HCT116 (cell line): Measurements from ENCODE around the gene SLC34A2. TPM values are rescaled to one million over a fixed set of nuclear protein-coding genes. Genes with fewer than 3 reads are reported as not detected.

ENCODE experiments used
- ATAC-seq: fragments of 200-7000 bp; cut with Tn5 transposase; 2 replicates; pipeline ENCODE4 v1.9.1; 2020; ENCODE audit warnings: mild to moderate bottlenecking, moderate library complexity
- BruUV-seq: library from RNA; stranded (reverse); fragments of 400-500 nt; replicated peaks from 2 replicates; lab custom pipeline; 2021; lab: Mats Ljungman, UMichigan
- CTCF ChIA-PET: fragments of 300-600 bp; sonication (Branson Sonifier 250); formaldehyde crosslinking; loops from one replicate; lab custom pipeline; 2021; ENCODE audit warnings: antibody characterized with exemption; lab: Charles Lee
- POLR2A ChIA-PET: fragments of 300-600, 350-600 bp; sonication (Branson Sonifier 250); formaldehyde crosslinking; loops from one replicate; lab custom pipeline; 2021; ENCODE audit warnings: antibody characterized with exemption; lab: Charles Lee
- RAD21 ChIA-PET, 2 experiments: fragments of 300-600 bp; sonication (Branson Sonifier 250); formaldehyde crosslinking; loops; one replicate each; lab custom pipeline; 2023; ENCODE audit warnings: low total read pairs in 2 of 2; ENCODE audit not compliant: uncharacterized antibody in 2 of 2, unreplicated experiment in 2 of 2, low non-redundant PET in 1 of 2; lab: Charles Lee
- DNase-seq: peaks from one replicate; pipeline ENCODE4 v3.0.0-alpha.2; 2010; ENCODE audit warnings: low read depth, low spot score
- H2AFZ ChIP-seq: fragments of 200-600 bp; shearing (Covaris generic), sonication (generic); 2 replicates; pipeline ENCODE4 v1.6.1; 2017; ENCODE audit warnings: low read depth, mixed run types, mixed read lengths, antibody characterized with exemption, low read length; ENCODE audit not compliant: poor library complexity, severe bottlenecking
- H3K27ac ChIP-seq: 2 replicates; pipeline ENCODE4 v1.5.1; 2012; ENCODE audit warnings: low read depth, low read length
- H3K27me3 ChIP-seq: fragments of 200-600 bp; sonication (generic); 2 replicates; pipeline ENCODE4 v1.6.1; 2016; ENCODE audit warnings: mixed run types, low read length, mixed read lengths; ENCODE audit not compliant: insufficient read depth
- H3K36me3 ChIP-seq, 2 experiments: fragments of 200-500 bp in 1 of 2; fragments of 200-600 bp in 1 of 2; sonication (Bioruptor generic) in 1 of 2; sonication (generic) in 1 of 2; 2 replicates each; pipeline versions ENCODE4 v1.5.1 to v1.6.1; 2014 to 2016; ENCODE audit warnings: low read length in 2 of 2, inconsistent platforms in 1 of 2, mixed read lengths in 1 of 2, mixed run types in 1 of 2; ENCODE audit not compliant: insufficient read depth in 2 of 2, control insufficient read depth in 1 of 2
- H3K4me1 ChIP-seq, 2 experiments: fragments of 200-600 bp in 1 of 2; sonication (generic) in 1 of 2; 2 replicates each; pipeline versions ENCODE4 v1.5.1 to v1.6.1; 2012 to 2017; ENCODE audit warnings: low read length in 2 of 2, inconsistent platforms in 1 of 2, mild to moderate bottlenecking in 1 of 2, mixed read lengths in 1 of 2, mixed run types in 1 of 2, moderate library complexity in 1 of 2; ENCODE audit not compliant: insufficient read depth in 2 of 2, control insufficient read depth in 1 of 2
- H3K4me2 ChIP-seq: fragments of 200-600 bp; sonication (generic); 2 replicates; pipeline ENCODE4 v1.6.1; 2017; ENCODE audit warnings: mixed run types, low read length, mixed read lengths
- H3K4me3 ChIP-seq, 2 experiments: fragments of 200-600 bp in 1 of 2; sonication (generic) in 1 of 2; replicated peaks in 1 of 2; 2 replicates each; pipeline ENCODE4 v1.5.1; 2011 to 2016; ENCODE audit warnings: low read length in 2 of 2, control low read depth in 1 of 2, low read depth in 1 of 2, mild to moderate bottlenecking in 1 of 2, mixed read lengths in 1 of 2, mixed run types in 1 of 2
- H3K79me2 ChIP-seq: fragments of 200-600 bp; sonication (generic); 2 replicates; pipeline ENCODE4 v1.6.1; 2017; ENCODE audit warnings: mild to moderate bottlenecking, mixed run types, low read length, moderate library complexity, mixed read lengths; ENCODE audit not compliant: insufficient read depth
- H3K9ac ChIP-seq: fragments of 200-600 bp; sonication (generic); 2 replicates; pipeline ENCODE4 v1.6.1; 2016; ENCODE audit warnings: low read length, mixed read lengths
- H3K9me2 ChIP-seq: fragments of 200-600 bp; sonication (generic), shearing (Covaris generic); 2 replicates; pipeline ENCODE4 v1.6.1; 2017; ENCODE audit warnings: mixed run types, mild to moderate bottlenecking, moderate library complexity; ENCODE audit not compliant: insufficient read depth
- H3K9me3 ChIP-seq, 2 experiments: fragments of 200-500 bp in 1 of 2; fragments of 200-600 bp in 1 of 2; sonication (Bioruptor generic) in 1 of 2; sonication (generic) in 1 of 2; 2 replicates each; pipeline ENCODE4 v1.6.1; 2014 to 2017; ENCODE audit warnings: low read length in 2 of 2, mixed read lengths in 2 of 2, inconsistent platforms in 1 of 2, low read depth in 1 of 2, mild to moderate bottlenecking in 1 of 2, mixed run types in 1 of 2, moderate library complexity in 1 of 2; ENCODE audit not compliant: control insufficient read depth in 1 of 2, insufficient read depth in 1 of 2
- H4K20me1 ChIP-seq: fragments of 200-600 bp; sonication (generic), shearing (Covaris generic); 2 replicates; pipeline ENCODE4 v1.6.1; 2017; ENCODE audit warnings: mixed run types, mild to moderate bottlenecking, moderate library complexity; ENCODE audit not compliant: insufficient read depth
- CEBPB ChIP-seq: IDR thresholded peaks from 2 replicates; pipeline ENCODE4 v1.6.1; 2012; ENCODE audit warnings: low read depth
- EGR1 ChIP-seq: IDR thresholded peaks from 2 replicates; pipeline ENCODE4 v1.6.1; 2012; ENCODE audit warnings: low read depth
- ELF1 ChIP-seq: IDR thresholded peaks from 2 replicates; pipeline ENCODE4 v1.6.1; 2012; ENCODE audit warnings: low read depth, borderline replicate concordance
- EZH2 ChIP-seq: fragments of 200-600 bp; sonication (generic); IDR thresholded peaks from 2 replicates; pipeline ENCODE4 v1.6.1; 2017; ENCODE audit warnings: antibody characterized with exemption, mixed run types
- JUND ChIP-seq: IDR thresholded peaks from 2 replicates; pipeline ENCODE4 v1.6.1; 2012
- POLR2AphosphoS5 ChIP-seq: IDR thresholded peaks from 2 replicates; pipeline ENCODE4 v1.6.1; 2011; ENCODE audit warnings: mild to moderate bottlenecking, low read depth, low read length, moderate library complexity
- SIN3A ChIP-seq: IDR thresholded peaks from 2 replicates; pipeline ENCODE4 v1.6.1; 2012; ENCODE audit warnings: low read depth
- SRF ChIP-seq: IDR thresholded peaks from 2 replicates; pipeline ENCODE4 v1.6.1; 2012; ENCODE audit warnings: low read depth
- TCF7L2 ChIP-seq: IDR thresholded peaks from 2 replicates; pipeline ENCODE4 v1.7.0; 2011; ENCODE audit warnings: borderline replicate concordance, inconsistent platforms; ENCODE audit not compliant: insufficient read depth, insufficient read length; ENCODE audit errors: extremely low read depth
- ZNF274 ChIP-seq: fragments of 200-500 bp; sonication (Bioruptor generic); IDR thresholded peaks from 2 replicates; pipeline ENCODE4 v1.6.1; 2014; ENCODE audit warnings: mild to moderate bottlenecking, low read depth, low read length, inconsistent platforms
- intact Hi-C: fragments of 100-400 bp; cut with micrococcal nuclease; formaldehyde crosslinking; loops from 2 replicates; pipeline ENCODE4 v1.10.0; 2022
- total RNA-seq: library from RNA; stranded (reverse); gene quantifications from one replicate; pipeline ENCODE4 v1.2.1, GENCODE V29; 2021; ENCODE audit not compliant: unreplicated experiment
- TF ChIP-seq, protein P1 (sequence below): IDR thresholded peaks from 2 replicates; pipeline ENCODE4 v1.6.1; 2012
- TF ChIP-seq, protein P2 (sequence below): IDR thresholded peaks from 2 replicates; pipeline ENCODE4 v1.6.1; 2011; ENCODE audit warnings: mild to moderate bottlenecking, low read length, moderate library complexity; ENCODE audit not compliant: insufficient replicate concordance; ENCODE audit errors: extremely low read depth
- TF ChIP-seq, protein P3 (sequence below), 3 experiments: fragments of 200-600 bp in 1 of 3; sonication (generic) in 1 of 3; IDR thresholded peaks in 2 of 3; conservative IDR thresholded peaks in 1 of 3; 2 replicates each; pipeline ENCODE4 v1.5.1; 2012 to 2017; ENCODE audit warnings: low read depth in 2 of 3, low read length in 2 of 3, antibody characterized with exemption in 1 of 3, borderline replicate concordance in 1 of 3, control low read depth in 1 of 3, mild to moderate bottlenecking in 1 of 3, mixed read lengths in 1 of 3, mixed run types in 1 of 3, moderate library complexity in 1 of 3; ENCODE audit not compliant: insufficient read depth in 1 of 3

SLC34A2 gene
- total RNA-seq, 1 experiment from 2014 or later: 2.2 TPM

DNA sequence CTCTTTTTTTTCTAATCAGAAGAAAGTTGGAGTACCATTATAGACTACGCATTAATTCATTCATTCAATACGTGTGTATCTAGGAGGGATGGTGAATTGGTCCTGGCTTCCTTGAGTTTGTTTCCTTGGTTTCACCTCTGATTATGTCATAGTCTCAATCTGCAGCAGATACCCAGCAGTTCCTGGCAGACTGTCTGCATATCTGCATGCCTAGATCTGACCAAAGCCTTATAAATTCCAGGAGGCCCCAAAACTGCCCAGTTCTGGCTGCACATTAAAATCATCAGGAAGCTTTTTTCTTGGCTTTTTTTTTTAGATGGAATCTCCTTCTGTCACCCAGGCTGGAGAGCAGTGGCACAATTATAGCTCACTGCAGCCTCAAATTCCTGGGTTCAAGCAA is 27.2 kb upstream of the SLC34A2 start:
- ATAC-seq: no peak
- H3K4me2 ChIP-seq: no peak overlapping the region
- H3K27me3 ChIP-seq: no peaks in the 10 kb centered on the region
- H2AFZ ChIP-seq: no peak overlapping the region
- no peak for DNase-seq
- H3K4me3 ChIP-seq: no peak overlapping the region
- H3K9me3 ChIP-seq: no peaks in the 10 kb centered on the region
- H3K79me2 ChIP-seq: no peaks in the 10 kb centered on the region
- intact Hi-C loops: no loop called here
- RAD21 ChIA-PET: no interaction called here
- H4K20me1 ChIP-seq: no peaks in the 10 kb centered on the region
- H3K9ac ChIP-seq: no peak overlapping the region
- no peaks in the 10 kb centered on the region for H3K36me3 ChIP-seq
- no peaks in the 10 kb centered on the region for H3K9me2 ChIP-seq
- H3K4me1 ChIP-seq: peaks cover 0 to 8% of the 10 kb centered on the region in 2 experiments; a peak in 1 of 4 replicates
- POLR2A ChIA-PET: no interaction called here
- BruUV-seq: no TSS peak
- TF ChIP-seq, protein P1, sequence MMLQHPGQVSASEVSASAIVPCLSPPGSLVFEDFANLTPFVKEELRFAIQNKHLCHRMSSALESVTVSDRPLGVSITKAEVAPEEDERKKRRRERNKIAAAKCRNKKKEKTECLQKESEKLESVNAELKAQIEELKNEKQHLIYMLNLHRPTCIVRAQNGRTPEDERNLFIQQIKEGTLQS: no peak
- TF ChIP-seq SIN3A (no peak), ELF1 (no peak), EGR1 (no peak), EZH2 (no peak), ZNF274 (no peak), SRF (no peak), JUND (no peak), POLR2AphosphoS5 (no peak), TCF7L2 (no peak), CEBPB (no peak)
- TF ChIP-seq, protein P2, sequence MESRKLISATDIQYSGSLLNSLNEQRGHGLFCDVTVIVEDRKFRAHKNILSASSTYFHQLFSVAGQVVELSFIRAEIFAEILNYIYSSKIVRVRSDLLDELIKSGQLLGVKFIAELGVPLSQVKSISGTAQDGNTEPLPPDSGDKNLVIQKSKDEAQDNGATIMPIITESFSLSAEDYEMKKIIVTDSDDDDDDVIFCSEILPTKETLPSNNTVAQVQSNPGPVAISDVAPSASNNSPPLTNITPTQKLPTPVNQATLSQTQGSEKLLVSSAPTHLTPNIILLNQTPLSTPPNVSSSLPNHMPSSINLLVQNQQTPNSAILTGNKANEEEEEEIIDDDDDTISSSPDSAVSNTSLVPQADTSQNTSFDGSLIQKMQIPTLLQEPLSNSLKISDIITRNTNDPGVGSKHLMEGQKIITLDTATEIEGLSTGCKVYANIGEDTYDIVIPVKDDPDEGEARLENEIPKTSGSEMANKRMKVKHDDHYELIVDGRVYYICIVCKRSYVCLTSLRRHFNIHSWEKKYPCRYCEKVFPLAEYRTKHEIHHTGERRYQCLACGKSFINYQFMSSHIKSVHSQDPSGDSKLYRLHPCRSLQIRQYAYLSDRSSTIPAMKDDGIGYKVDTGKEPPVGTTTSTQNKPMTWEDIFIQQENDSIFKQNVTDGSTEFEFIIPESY: no peak
- TF ChIP-seq, protein P3, sequence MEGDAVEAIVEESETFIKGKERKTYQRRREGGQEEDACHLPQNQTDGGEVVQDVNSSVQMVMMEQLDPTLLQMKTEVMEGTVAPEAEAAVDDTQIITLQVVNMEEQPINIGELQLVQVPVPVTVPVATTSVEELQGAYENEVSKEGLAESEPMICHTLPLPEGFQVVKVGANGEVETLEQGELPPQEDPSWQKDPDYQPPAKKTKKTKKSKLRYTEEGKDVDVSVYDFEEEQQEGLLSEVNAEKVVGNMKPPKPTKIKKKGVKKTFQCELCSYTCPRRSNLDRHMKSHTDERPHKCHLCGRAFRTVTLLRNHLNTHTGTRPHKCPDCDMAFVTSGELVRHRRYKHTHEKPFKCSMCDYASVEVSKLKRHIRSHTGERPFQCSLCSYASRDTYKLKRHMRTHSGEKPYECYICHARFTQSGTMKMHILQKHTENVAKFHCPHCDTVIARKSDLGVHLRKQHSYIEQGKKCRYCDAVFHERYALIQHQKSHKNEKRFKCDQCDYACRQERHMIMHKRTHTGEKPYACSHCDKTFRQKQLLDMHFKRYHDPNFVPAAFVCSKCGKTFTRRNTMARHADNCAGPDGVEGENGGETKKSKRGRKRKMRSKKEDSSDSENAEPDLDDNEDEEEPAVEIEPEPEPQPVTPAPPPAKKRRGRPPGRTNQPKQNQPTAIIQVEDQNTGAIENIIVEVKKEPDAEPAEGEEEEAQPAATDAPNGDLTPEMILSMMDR (IDR thresholded peaks at IDR 0.05 in 2 of 3, conservative IDR thresholded peaks at IDR 0.05 in 1 of 3; ENCODE audit: borderline replicate concordance in 1 of 3, insufficient read depth in 1 of 3, low read depth in 2 of 3, low read length in 2 of 3): no peak
- CTCF ChIA-PET: no interaction called here
- no peak overlapping the region for H3K27ac ChIP-seq
